ENCODE results near the gene PIGZ. TPM values are rescaled to one million over a fixed set of nuclear protein-coding genes. Genes with fewer than 3 reads are reported as not detected.

The PIGZ gene
- total RNA-seq, 4 donors from 2014 or later: 0.29 to 21.5 (median 2.3) TPM

GRCh38 chr3:196941729-196942225 lies 26.9 kb downstream of the PIGZ start:
- intact Hi-C loops (cut with DNase I; ENCODE audit: low total_unique reads): no loop called here
- Histone ChIP-seq H3K4me3 (peak overlapping the region; percentile 86 to 100), H3K27me3 (no peaks in the 10 kb centered on the region), H3K36me3 (no peaks in the 10 kb centered on the region), H3K9me3 (no peaks in the 10 kb centered on the region), H3K4me1 (no peaks in the 10 kb centered on the region), H3K27ac (peak overlapping the region; percentile 74 to 84)
- TF ChIP-seq POLR2A (IDR thresholded peaks at IDR 0.05): no peak
- TF ChIP-seq CTCF (IDR thresholded peaks at IDR 0.05): no peak
- peak in 1 of 2 donors; percentile 34 for DNase-seq

GRCh38 chr3:196938576-196938975 lies 30.1 kb downstream of the PIGZ start:
- no peak for TF ChIP-seq CTCF (IDR thresholded peaks at IDR 0.05)
- TF ChIP-seq POLR2A (IDR thresholded peaks at IDR 0.05): no peak
- Histone ChIP-seq H3K4me3 (no peak overlapping the region), H3K27me3 (no peaks in the 10 kb centered on the region), H3K27ac (no peak overlapping the region), H3K4me1 (no peaks in the 10 kb centered on the region), H3K9me3 (no peaks in the 10 kb centered on the region), H3K36me3 (no peaks in the 10 kb centered on the region)
- no peak for DNase-seq
- intact Hi-C loops (cut with DNase I; ENCODE audit: low total_unique reads): no loop called here

- Histone ChIP-seq H3K36me3 (no peaks in the 10 kb centered on the region), H3K27ac (no peak overlapping the region), H3K4me1 (no peaks in the 10 kb centered on the region), H3K27me3 (no peaks in the 10 kb centered on the region), H3K4me3 (no peak overlapping the region), H3K9me3 (no peaks in the 10 kb centered on the region)
- no peak for DNase-seq
- TF ChIP-seq CTCF (IDR thresholded peaks at IDR 0.05) (no peak), POLR2A (IDR thresholded peaks at IDR 0.05) (no peak)
- intact Hi-C loops (cut with DNase I; ENCODE audit: low total_unique reads): no loop called here
These were observed 30.5 kb downstream of the PIGZ start for GRCh38 chr3:196938124-196938523.

- H3K4me1 ChIP-seq: no peaks in the 10 kb centered on the region
- no peaks in the 10 kb centered on the region for H3K9me3 ChIP-seq
- DNase-seq: no peak
- intact Hi-C loops (cut with DNase I; ENCODE audit: low total_unique reads): no loop called here
- no peak overlapping the region for H3K27ac ChIP-seq
- H3K27me3 ChIP-seq: no peaks in the 10 kb centered on the region
- no peak for TF ChIP-seq POLR2A (IDR thresholded peaks at IDR 0.05)
- no peak for TF ChIP-seq CTCF (IDR thresholded peaks at IDR 0.05)
- H3K36me3 ChIP-seq: no peaks in the 10 kb centered on the region
- H3K4me3 ChIP-seq: no peak overlapping the region
These were observed 32.3 kb downstream of the PIGZ start for GRCh38 chr3:196936288-196936687.

GRCh38 chr3:196932600-196932999 lies 36.0 kb downstream of the PIGZ start:
- intact Hi-C loops (cut with DNase I; ENCODE audit: low total_unique reads): no loop called here
- no peak for TF ChIP-seq CTCF (IDR thresholded peaks at IDR 0.05)
- no peak for TF ChIP-seq POLR2A (IDR thresholded peaks at IDR 0.05)
- no peaks in the 10 kb centered on the region for H3K4me1 ChIP-seq
- H3K36me3 ChIP-seq: no peaks in the 10 kb centered on the region
- no peak overlapping the region for H3K4me3 ChIP-seq
- H3K27me3 ChIP-seq: no peaks in the 10 kb centered on the region
- no peaks in the 10 kb centered on the region for H3K9me3 ChIP-seq
- no peak for DNase-seq
- no peak overlapping the region for H3K27ac ChIP-seq

All from uterus (tissue), 4 donors.